Osteoblast (primary cell): Measurements from ENCODE around the gene TNFRSF25. TPM values are rescaled to one million over a fixed set of nuclear protein-coding genes. Genes with fewer than 3 reads are reported as not detected.

Source experiments
- DNase-seq: peaks from one replicate; pipeline ENCODE4 v3.0.0; 2011; ENCODE audit warnings: low spot score, mixed read lengths; ENCODE audit not compliant: insufficient read length; ENCODE audit errors: missing footprints
- H2AFZ ChIP-seq: 2 replicates; pipeline ENCODE4 v1.6.0; 2011; ENCODE audit warnings: mild to moderate bottlenecking, low read length
- H3K27ac ChIP-seq: 2 replicates; pipeline ENCODE4 v1.5.1; 2011; ENCODE audit warnings: mild to moderate bottlenecking, low read depth, low read length, moderate library complexity
- H3K27me3 ChIP-seq: 2 replicates; pipeline ENCODE4 v1.6.0; 2012; ENCODE audit warnings: mild to moderate bottlenecking, control low read depth, inconsistent platforms, low read length, moderate library complexity; ENCODE audit not compliant: insufficient read depth
- H3K36me3 ChIP-seq: 2 replicates; pipeline ENCODE4 v1.5.1; 2011; ENCODE audit warnings: mild to moderate bottlenecking, low read length, control low read depth, moderate library complexity; ENCODE audit not compliant: insufficient read depth
- H3K4me1 ChIP-seq: 2 replicates; pipeline ENCODE4 v1.5.1; 2011; ENCODE audit warnings: mild to moderate bottlenecking, low read length, control low read depth, moderate library complexity; ENCODE audit not compliant: insufficient read depth
- H3K4me2 ChIP-seq: 2 replicates; pipeline ENCODE4 v1.6.0; 2011; ENCODE audit warnings: mild to moderate bottlenecking, low read length; ENCODE audit not compliant: insufficient read depth
- H3K4me3 ChIP-seq: fragments of 200-600 bp; sonication (generic); 3 replicates; pipeline ENCODE4 v1.5.1; 2012; ENCODE audit warnings: mild to moderate bottlenecking, low read length, inconsistent platforms; ENCODE audit not compliant: insufficient read depth
- H3K79me2 ChIP-seq: 2 replicates; pipeline ENCODE4 v1.6.0; 2012; ENCODE audit warnings: mild to moderate bottlenecking, low read length, control low read depth, inconsistent platforms; ENCODE audit not compliant: insufficient read depth
- H3K9me3 ChIP-seq: 2 replicates; pipeline ENCODE4 v1.5.1; 2011; ENCODE audit warnings: low read depth, low read length, control low read depth
- H4K20me1 ChIP-seq: 2 replicates; pipeline ENCODE4 v1.6.0; 2012; ENCODE audit warnings: mild to moderate bottlenecking, low read length, control low read depth; ENCODE audit not compliant: insufficient read depth
- CTCF ChIP-seq: IDR thresholded peaks from 2 replicates; pipeline ENCODE4 v1.5.1; 2011; ENCODE audit warnings: mild to moderate bottlenecking, low read depth, low read length, moderate library complexity; ENCODE audit errors: extremely low read depth
- total RNA-seq: library from RNA; depleted of rRNA; stranded (reverse); fragments of >200 nt; gene quantifications from 2 replicates; pipeline ENCODE4 v1.2.3, GENCODE V29; 2012

The TNFRSF25 gene
- total RNA-seq, 1 donor, result 3.3 TPM

GRCh38 chr1:6444377-6444776, 21.6 kb downstream of the TNFRSF25 start:
- Histone ChIP-seq H2AFZ (no peak overlapping the region), H4K20me1 (no peaks in the 10 kb centered on the region), H3K4me3 (no peak overlapping the region), H3K27me3 (peaks cover 41% of the 10 kb centered on the region), H3K4me1 (no peaks in the 10 kb centered on the region), H3K79me2 (no peaks in the 10 kb centered on the region), H3K4me2 (no peak overlapping the region), H3K36me3 (no peaks in the 10 kb centered on the region), H3K9me3 (no peaks in the 10 kb centered on the region), H3K27ac (no peak overlapping the region)
- no peak for TF ChIP-seq CTCF
- DNase-seq, result no peak

GRCh38 chr1:6443339-6444115, 22.4 kb downstream of the TNFRSF25 start:
- no peak for TF ChIP-seq CTCF
- Histone ChIP-seq H3K4me1 (no peaks in the 10 kb centered on the region), H2AFZ (no peak overlapping the region), H3K27me3 (peaks cover 35% of the 10 kb centered on the region), H3K79me2 (no peaks in the 10 kb centered on the region), H4K20me1 (no peaks in the 10 kb centered on the region), H3K4me3 (no peak overlapping the region), H3K27ac (no peak overlapping the region), H3K4me2 (no peak overlapping the region), H3K36me3 (no peaks in the 10 kb centered on the region), H3K9me3 (no peaks in the 10 kb centered on the region)
- DNase-seq, result no peak

GRCh38 chr1:6441586-6441985, 24.4 kb downstream of the TNFRSF25 start:
- TF ChIP-seq CTCF, result no peak
- H3K4me3 ChIP-seq, result no peak overlapping the region
- peaks cover 16% of the 10 kb centered on the region for H3K27me3 ChIP-seq
- no peak for DNase-seq
- no peak overlapping the region for H2AFZ ChIP-seq
- no peaks in the 10 kb centered on the region for H4K20me1 ChIP-seq
- H3K9me3 ChIP-seq, result no peaks in the 10 kb centered on the region
- H3K27ac ChIP-seq, result no peak overlapping the region
- no peak overlapping the region for H3K4me2 ChIP-seq
- H3K36me3 ChIP-seq, result no peaks in the 10 kb centered on the region
- no peaks in the 10 kb centered on the region for H3K79me2 ChIP-seq
- H3K4me1 ChIP-seq, result no peaks in the 10 kb centered on the region

GRCh38 chr1:6440198-6441126, 25.5 kb downstream of the TNFRSF25 start:
- Histone ChIP-seq H3K4me2 (no peak overlapping the region), H3K36me3 (no peaks in the 10 kb centered on the region), H2AFZ (no peak overlapping the region), H3K4me3 (no peak overlapping the region), H3K27me3 (peaks cover 12% of the 10 kb centered on the region), H3K27ac (no peak overlapping the region), H3K79me2 (no peaks in the 10 kb centered on the region), H4K20me1 (no peaks in the 10 kb centered on the region), H3K9me3 (no peaks in the 10 kb centered on the region), H3K4me1 (no peaks in the 10 kb centered on the region)
- peak; percentile 96 for DNase-seq
- no peak for TF ChIP-seq CTCF
